Inflammatory macrophage treated with lipopolysaccharide for 4 hours (primary cell): ENCODE data around the gene CSMD2.

Experiments
- DNase-seq: peaks from one replicate; pipeline ENCODE4 v3.0.0-alpha.2; 2020

The CSMD2 gene

DNA sequence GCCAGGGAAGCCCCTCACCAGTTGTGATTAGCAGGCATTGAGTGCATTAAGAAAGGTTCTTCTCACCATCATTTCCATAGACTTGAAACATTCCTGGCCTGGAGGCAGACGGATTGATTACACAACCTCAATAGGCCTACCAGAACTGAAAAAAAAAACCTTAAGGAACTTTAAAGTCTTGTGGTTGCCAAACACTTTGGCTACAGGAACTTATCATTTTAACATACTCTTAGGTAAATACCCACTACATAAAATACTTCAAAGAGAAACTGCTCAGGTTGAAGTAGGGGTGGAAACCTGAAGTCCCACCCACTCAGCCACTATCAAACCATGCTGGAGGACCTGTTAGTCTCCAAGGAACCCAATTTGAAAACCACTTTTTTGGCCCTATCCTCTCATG lies 323.5 kb downstream of the CSMD2 start:
- no peak for DNase-seq

DNA sequence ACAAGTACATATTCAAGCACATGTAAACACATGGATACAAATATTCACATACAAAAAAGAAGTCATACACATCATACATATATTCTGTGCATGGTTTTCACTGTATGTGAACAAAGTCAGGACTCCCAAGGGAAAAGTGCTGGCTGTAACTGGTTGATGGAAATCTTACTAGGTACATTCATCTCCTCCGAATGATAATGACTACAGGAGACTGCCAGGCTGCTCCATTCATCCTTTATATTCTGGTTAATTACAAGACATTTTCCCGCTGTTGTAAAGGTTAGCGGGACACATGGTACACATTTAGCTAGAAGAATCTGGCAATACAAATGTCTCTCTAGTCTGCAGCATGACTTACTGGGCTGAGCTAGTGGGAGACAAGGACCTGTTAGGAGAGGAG lies 327.4 kb downstream of the CSMD2 start:
- no peak for DNase-seq

DNA sequence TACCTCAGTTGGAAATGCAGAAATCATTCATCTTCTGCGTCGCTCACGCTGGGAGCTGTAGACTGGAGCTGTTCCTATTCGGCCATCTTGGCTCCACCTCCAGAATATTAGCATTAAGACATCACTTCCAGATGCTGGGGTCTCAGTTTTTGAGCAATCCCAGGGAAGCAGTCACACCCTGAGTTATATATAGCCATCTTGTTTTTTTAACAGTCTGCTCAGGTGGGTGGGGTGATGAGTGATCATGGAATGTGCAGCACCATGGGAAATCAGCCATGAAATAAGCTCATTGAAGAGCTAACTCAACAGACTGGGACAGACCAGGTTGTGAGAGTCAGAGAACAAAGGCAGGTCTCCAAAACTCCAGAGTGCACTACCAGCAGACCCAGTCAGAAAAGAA lies 328.1 kb downstream of the CSMD2 start:
- no peak for DNase-seq

DNA sequence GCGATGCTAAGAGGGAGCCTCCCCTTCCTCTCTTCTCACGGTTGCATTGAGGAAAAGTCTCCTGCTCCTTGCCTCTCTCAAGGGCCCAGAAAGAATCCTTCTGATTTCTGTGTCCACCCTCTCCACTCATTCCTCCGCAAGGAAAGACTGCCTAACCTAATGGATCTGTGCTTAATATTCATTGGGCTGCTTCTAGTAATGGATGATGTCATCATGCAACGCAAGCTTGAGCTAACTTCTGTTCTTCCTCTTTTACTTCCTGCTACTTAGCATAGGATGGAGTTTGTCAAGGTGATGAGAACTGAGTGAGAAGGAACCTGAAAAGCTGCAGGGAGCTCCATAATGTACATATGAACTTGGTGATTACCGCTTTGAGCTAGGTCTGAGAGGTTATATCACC lies 336.4 kb downstream of the CSMD2 start:
- DNase-seq: no peak

DNA sequence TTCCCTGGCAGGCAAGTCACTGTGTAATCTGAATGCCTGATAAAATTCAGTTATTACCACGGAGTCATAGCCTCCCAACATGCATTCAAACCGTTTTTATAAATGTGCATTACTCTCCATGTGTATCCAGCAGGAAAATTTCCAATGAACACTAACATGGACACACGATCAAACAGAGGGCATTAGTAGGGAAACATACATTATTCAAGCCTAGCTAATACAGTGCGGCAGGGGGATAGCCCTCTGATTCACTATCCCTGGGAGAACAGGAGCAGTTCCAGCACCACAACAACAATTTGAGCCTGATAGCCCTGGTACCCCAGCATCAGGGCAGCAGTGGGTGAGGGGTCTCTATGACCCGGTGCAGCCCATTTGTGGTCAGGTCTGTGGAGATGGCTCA lies 337.0 kb downstream of the CSMD2 start:
- no peak for DNase-seq

DNA sequence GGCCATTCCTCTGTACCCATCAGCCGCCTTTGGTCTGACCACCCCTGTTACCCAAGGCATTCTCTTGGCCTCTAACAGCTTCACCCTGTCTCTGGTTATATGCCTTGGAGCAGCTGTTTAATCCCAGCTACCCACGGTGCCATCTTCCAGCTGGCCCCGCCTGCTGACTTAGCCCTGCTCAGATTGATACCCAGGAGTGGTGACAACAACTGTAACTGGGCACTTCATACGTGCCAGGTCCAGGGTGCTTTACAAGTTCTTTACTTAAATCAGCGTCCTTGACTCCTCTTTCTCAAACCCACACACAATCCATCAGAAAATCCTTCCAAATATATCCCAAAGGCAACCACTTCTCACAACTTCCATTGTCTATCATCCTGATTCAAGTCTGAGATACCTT lies 338.3 kb downstream of the CSMD2 start:
- no peak for DNase-seq

DNA sequence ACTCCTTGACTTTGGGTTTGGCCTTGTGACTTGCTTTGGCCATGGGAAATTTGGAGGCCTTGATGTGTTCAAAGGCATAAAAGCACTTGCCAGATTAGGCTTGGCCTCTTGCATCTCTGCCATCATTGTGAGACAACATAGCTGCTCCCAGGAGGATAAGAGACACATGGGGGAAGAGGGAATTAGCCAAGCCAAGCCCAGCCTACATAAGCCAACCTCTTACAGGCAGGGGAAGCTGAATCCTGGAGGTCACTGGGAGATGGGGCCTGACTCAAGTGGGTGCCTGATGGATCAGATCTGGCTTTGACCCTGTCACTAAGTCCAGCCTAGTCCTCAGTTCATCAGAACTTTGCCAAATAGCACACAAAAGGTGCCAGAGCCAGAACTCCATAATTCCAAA lies 338.7 kb downstream of the CSMD2 start:
- DNase-seq: no peak

DNA sequence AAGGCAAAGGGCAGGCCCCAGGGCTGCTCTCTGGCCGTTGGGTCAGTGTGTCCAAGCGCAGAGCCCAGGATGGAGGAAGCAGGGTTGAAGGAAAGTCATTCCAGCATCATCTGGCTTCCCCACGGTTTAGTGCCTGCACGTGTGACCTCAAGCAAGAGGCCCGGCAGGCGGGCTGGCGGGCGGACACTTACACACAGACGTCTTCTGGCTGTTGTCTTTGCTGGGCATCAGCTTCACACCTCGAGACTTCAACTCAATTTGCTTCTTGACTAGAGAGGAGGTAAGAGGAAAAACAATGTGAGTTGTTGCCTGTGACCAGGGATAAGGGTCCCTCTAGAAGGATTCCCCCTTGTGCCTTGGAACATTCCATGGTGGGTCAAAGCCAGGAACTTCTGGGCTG lies 339.5 kb downstream of the CSMD2 start:
- DNase-seq: no peak

DNA sequence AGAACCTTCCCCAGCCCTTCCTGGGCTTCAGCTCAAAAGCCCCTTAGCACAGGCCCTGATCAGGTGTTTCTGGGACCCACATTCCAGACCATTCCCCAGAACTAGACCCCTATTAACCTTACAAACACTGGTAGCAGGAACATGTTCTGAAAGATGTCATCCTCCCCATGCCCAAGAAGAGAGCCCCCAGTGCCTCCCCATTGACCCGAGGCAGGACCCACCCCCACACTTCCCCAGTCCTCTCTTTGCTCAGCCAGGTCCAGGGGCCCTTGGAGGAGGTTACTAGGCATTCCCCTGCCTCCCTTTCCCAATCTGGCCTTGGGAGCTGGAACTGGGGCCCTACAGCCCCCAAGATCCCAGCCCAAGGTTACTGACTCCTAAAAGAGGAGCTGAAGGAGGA lies 340.1 kb downstream of the CSMD2 start:
- no peak for DNase-seq

DNA sequence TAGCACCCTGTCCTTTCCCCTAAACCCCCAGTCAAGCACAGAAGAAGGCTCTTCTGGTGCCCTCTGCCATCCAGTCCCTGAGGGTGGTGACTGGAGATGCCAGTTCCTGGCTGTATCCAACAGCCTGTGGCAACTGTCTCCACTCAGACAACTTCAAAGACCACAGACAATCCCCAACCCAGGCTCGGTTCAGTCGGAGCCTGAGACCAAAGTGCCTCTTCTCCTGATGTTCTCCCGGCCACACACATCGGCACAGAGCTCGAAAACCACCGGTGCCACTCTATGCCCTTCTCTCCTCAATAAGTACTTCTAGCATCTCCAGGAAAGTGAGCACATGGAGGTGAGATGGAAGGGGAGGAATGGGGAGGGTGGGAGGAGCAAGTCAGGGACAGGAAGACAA lies 340.7 kb downstream of the CSMD2 start:
- no peak for DNase-seq

DNA sequence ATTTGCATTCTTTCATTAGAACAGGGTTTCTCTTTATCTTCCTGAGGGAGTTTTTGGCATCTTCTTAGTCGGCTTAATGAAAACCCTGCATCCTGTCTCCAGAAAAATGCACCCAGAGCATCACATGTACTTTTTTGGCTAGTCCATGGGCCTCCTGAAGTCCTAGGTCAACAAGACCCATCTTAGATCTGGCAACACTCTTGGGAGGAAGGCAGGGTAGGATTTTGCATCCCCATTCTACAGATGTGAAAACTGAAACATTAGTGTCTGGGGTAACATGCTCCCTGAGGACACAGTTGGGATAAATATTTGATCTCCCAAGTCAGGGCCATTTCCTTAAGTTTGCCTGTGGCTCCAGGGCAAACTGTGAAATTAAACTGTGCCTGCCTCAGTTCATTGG lies 341.2 kb downstream of the CSMD2 start:
- DNase-seq: no peak

DNA sequence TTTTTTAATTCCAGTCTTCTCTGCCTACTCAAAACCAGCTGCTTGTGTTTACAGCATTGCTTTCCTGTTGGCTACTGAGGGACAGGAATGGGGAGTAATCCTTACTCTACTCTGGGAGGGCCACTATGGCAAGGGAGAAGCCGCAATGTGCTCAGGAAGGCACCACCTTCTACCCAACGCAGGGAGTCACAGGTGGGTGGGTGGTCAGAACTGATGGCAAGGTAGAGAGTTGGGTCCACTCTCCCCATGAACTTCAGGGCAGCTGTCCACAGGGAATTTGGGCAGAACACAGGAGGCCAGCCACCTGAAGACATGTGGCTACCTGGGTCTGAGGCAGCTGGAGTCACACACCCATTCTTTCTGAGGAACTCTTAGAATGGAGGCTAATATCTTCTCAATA lies 341.6 kb downstream of the CSMD2 start:
- DNase-seq: no peak

DNA sequence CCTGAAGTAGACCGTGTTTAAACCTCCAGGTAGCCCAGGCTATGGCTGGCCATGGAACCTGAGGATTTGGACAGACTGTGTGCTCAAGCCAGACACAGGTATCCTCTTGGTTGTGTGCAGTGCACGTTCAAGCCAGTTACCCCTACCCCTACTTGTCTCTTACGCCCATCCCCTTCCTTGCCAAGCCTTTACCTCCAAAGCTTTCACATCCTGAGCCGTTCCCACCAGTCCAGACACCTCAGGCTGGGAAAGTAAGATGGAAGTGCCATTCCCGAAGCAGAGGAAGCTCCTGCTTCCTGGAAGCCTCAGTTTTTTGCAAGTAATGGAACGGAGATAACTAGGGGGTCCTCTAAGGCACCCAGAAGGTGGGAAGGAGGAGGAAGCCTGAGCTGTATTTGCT lies 342.6 kb downstream of the CSMD2 start:
- DNase-seq: no peak

DNA sequence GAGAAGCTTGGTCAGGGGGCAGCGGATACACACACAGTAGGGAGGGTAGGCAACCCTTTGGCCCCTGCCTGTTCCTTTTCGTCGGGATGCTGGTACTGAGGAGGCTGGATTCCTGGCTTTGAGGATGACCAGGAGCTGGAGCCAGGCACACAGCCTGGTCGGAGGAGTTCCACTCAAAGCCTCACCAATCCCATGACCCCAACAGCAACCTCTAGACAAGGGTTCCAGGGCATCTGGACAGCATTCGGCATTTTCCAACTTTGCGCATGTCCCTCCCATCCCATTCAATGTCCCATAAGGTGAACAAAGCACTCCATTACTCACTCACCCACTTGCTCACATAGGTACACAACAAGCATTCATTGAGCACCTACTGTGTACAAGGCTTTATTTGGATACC lies 343.7 kb downstream of the CSMD2 start:
- DNase-seq: no peak

DNA sequence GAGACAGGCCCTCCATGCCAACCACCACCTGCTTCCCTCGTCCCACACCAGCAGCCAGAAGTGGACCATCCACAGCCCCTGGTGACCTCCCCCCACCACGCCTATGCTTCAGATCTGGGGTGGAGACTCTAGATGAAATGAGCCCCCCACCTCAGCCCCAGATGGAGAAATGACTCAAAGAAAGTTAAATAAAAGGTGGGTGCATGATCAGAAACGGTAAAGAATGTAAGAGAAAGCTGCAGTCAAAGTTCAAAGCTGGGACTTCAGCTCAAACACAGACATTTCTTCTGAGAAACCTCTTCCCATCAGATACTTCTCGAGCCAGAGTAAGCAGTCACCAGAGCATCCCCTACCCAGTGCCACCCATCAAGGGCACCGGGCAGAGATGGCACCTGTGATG lies 344.2 kb downstream of the CSMD2 start:
- no peak for DNase-seq

DNA sequence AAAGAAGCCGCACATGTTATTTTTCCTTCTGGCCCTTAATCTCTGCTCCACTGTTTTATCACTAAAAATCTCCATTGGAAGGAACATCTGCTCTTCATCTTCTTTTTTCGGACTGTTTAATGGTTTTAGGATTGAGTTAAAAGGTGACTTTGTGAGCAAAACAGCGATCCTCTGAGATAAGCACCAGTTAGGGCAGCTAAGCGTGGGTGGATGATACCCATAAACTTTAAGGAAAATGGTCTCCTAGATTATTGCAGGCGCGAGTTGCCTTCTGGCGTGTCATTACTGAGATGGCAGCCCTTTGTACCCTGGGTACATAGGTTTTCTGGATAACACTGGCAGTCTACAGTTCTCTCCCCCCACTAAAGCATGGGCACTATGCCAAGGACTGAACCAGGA lies 345.1 kb downstream of the CSMD2 start:
- DNase-seq: no peak

DNA sequence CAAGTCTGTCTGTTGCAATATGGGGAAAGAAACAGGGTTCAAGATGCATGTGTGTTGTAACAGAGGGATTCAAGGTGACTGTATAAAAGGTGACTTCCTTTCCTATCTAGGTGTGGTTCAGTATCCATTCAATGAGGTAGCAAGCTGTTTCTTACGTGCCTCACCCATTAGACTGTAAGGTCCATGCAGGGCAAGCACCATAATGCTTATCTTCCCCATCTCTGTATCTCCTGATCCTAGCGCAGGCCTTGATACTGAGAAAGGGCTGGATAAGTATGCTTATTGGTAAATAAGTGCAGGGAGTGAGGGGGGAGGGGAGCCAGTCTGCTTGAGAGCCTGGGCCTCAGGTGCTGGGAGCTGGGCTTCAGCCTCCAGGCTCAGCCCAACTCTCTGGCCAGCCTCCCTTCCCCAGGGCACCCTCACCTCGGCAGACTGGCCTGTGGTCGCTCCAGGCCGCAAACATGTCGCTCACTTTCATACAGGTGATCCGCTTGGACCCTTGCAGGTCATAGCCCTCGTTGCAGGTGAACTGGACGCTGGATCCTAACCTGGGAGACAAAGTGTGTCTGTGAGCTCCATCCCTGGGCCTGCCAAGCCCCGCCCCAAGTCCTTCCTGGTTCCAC lies 345.6 kb downstream of the CSMD2 start:
- DNase-seq: no peak

DNA sequence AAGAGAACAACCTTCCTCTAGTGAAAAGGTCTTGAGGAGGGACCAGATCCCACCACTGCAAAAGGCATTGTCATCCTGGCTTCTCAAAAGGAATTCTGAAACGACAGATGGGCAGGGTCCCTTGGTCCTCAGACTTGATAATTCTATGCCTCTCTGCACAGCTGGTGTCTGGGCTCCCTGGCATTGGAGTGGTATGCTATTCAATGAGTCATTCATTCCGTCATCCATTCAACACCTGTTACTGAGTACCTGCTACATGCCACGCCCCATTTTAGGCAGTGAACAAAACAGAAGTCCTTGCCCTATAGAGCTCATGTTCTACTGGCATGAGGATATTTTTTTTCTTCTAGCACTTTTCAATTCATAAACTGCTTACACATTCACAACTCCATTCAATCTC lies 347.0 kb downstream of the CSMD2 start:
- DNase-seq: no peak

DNA sequence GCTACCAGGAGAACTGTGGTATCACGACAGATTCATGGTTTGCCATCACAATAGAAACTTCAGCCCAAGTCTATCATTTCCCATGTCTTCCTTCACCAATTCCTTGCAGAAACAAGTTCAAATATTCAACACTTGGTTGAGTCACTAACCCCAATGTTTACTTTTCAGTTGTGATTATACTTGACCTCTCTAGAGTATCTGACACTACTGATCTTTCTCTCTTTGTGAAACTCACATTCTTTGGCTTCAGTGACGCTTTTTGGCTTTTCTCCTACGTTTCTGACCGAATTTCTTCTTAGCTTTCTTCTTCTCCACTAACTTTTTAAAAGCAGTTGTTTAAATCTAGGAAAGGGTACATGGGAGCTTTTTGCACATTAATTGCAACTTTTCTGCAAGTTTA lies 350.0 kb downstream of the CSMD2 start:
- no peak for DNase-seq

DNA sequence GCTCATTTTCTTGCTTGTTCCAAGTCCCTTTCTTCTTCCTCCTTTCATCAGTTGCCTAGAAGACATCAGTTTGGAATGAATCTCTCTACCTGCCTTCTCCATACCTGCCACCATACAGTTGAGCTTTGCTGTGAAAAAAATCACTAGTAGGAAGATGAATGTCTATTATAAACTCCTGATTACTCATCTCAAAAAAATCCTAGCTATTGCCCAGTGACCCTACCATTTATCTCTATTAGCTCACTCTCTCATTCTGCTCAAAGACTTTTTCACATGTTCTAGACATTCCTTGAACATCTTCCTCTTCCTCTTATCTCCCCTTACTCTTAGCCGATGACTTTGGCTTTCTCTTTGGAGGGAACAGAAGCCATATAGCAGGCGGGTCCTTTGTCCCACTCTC lies 350.9 kb downstream of the CSMD2 start:
- DNase-seq: no peak

DNA sequence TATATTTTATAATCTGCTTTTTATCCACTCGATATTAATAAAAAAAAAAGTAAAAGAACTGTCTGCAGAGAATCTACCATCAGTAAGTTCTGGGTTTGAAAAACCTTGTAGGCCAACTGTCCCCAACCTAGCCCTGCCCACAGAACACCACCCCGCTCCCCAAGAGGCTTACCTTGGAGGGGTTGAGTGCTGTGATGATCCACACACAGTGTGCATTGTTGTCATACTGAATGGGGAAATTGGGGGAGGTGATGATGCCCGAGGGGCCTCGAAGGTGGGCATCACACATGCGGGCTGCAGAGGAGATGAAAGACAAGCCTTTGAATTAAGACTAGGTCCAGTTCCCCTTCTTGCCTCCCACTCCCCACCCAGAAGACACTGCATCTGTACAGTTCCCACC lies 354.5 kb downstream of the CSMD2 start:
- no peak for DNase-seq

DNA sequence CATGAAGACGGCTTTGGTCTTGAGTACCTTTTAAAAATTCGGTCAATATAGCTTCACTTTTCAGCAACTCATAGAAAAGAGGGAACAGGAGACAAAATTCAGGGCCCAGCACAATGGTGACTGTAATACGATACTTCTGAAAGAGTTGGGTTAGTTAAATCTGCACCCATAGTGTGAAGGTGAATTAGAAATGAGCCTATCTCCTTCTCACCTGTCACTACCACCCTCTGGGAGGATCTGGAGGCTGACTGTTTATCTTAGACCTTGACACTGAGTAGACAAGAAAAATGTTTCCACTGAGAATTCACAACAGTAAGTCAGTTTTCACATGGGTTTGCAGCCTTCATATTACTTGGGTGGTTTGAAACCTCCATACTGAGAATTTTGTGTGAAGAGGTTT lies 359.0 kb downstream of the CSMD2 start:
- DNase-seq: no peak

DNA sequence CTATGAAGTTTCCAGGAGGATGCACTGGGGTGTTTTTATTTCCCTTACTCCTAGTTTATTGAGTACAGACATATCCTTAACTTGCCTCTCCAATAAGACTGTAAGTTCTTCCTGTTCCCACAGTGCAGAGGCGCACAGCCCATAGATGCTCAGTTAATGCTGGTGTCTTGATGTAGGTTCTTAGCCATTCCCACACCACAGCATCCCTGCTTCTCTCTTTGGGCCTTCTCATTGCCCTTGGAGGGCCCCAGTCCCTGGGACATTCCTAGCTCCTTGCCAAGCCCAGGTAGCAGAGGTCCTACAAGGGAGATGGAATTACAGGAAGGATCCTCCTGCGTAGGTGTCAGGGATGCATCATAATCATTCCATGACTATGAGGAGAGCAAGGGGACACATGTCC lies 362.8 kb downstream of the CSMD2 start:
- DNase-seq: no peak

DNA sequence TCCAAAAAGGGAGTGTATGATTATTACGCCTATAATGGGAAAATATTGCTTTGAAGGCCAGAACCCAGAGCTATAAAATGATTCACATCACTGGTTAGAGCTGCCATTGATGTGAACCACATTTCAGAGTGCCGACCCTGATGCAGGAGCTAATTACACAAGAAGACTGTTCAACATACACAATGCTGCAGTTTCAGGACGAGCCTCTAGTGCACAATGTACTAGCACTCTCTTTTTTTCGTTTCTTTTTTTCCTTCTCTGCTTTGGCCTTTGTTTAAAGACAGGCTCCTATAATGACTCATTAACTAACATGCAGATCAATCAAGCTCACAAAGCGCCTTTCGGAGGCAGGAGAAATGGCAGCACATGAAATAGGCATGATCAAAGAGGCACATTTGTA lies 367.2 kb downstream of the CSMD2 start:
- DNase-seq: no peak

DNA sequence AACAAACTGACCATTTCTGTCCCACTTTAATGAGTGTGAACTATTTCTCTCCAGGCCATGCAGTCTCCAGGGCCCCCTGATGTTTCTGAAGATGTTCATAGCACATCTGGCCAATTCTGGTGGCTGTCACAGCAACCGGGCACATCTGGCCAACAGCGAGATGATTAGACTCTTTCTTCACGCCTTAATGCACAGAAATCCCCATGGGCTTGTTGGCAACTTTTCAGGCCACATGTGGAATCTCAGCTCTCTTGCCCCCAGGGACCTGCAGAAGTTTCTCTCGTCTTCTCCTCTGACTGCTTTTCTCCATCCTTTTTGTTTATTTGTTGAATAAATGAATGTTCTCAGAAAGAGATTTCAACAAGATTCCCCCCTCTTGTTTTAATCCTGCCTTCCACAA lies 372.4 kb downstream of the CSMD2 start:
- no peak for DNase-seq

DNA sequence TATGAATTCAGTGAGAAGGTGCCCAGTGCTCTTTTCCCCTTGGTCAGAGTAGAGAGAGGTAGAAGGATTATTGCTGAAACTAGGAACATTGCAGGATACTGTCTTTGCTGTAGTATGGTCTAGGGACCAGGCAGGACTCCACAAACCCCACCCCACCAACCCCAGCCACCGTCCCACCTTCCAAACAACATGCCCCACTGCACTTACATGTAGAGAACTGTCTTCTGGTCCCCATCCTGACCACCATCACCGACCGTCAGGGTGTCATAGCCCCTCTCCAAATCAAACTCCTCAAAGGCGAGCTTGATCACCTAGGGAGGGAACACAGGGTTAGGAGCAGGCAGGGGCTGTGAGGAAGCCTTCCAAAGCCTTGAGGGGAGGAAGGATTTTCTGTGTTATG lies 372.8 kb downstream of the CSMD2 start:
- no peak for DNase-seq
